Measurements from ENCODE around the gene BGN.

DNA sequence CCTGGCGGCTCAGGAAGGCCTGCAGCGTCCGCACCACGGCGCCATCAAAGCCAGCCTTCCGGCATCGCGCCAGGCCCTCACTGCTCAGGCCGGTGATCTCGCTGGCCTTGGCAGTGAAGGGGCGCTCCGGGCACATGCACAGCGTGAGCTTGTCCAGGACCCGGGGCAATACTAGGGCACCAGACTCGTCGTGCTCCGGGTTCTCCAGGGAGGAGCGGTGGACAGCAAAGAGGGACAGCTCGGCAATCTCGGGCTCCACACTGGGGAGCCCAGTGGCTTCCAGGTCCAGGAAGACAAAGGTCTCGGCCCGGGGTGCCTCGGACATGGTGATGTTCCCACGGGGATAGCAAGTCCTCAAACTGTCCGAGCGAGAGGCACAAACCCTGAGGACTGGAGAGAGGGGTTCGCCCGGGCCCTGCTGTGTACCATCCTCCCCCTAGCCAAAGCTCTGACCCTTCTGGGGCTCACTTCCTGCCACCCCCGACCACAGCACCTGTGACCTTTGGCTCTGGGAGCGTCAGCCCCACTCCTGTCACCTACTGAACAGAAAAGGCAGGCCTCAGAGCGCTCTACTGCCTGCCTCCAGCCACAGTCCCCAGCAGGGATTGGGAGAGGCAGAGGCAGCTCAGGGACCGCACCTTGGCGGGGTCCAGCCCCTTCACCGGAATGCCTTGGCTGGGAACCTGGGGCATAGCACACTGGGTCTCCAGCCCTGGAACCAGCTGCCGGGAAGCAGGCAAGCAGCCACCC is 49.5 kb upstream of the BGN start:
- TF ChIP-seq, protein P1, sequence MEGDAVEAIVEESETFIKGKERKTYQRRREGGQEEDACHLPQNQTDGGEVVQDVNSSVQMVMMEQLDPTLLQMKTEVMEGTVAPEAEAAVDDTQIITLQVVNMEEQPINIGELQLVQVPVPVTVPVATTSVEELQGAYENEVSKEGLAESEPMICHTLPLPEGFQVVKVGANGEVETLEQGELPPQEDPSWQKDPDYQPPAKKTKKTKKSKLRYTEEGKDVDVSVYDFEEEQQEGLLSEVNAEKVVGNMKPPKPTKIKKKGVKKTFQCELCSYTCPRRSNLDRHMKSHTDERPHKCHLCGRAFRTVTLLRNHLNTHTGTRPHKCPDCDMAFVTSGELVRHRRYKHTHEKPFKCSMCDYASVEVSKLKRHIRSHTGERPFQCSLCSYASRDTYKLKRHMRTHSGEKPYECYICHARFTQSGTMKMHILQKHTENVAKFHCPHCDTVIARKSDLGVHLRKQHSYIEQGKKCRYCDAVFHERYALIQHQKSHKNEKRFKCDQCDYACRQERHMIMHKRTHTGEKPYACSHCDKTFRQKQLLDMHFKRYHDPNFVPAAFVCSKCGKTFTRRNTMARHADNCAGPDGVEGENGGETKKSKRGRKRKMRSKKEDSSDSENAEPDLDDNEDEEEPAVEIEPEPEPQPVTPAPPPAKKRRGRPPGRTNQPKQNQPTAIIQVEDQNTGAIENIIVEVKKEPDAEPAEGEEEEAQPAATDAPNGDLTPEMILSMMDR (IDR thresholded peaks at IDR 0.05) = no peak
- TF ChIP-seq POLR2AphosphoS5 (IDR thresholded peaks at IDR 0.05) (no peak), POLR2A (IDR thresholded peaks at IDR 0.05) (no peak)

Measured in stomach (tissue), 4 donors.